Measurements from ENCODE around the gene PAPPA. TPM values are rescaled to one million over a fixed set of nuclear protein-coding genes. Genes with fewer than 3 reads are reported as not detected.

PAPPA gene
- total RNA-seq, 8 experiments from 2014 or later, result 1.5 to 26.5 (median 9.5) TPM

DNA sequence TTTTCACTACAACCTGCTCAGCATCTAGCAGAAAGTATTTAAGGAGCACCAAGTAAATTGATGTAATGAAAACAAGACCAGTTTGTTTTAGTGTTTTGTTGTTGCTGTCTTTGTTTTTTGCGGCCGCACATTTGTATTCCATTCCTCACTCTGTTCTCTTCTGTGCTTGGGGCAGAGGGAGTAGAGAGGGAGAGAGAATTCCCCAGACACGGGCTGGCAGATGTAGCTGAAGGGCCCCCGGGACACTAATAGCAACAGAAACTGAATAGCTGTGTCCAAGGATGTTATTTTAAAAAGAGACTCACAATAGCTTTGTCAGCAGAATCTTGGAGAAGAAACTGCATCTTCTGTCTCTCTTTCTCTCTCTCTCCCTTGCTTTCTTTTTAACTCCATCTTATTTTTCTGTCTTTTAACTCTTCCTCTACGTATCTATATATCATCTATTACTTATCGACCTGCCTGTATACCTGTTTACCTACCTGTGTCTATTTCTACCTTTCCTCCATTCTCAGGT is 145.3 kb downstream of the PAPPA start:
- 29 to 80% (median 52%) methylated on average over 1 to 6 of the region's 6 CpGs for WGBS, 10 experiments
- Histone ChIP-seq H3K4me1 (replicated peaks in 1 of 2) (peaks cover 29 to 31% of the 10 kb centered on the region in 2 donors), H3K4me3 (no peak overlapping the region), H3K27ac (no peak overlapping the region)
- in situ Hi-C loops (cut with MboI; ENCODE audit: low pct_unique_long_range_greater_than_20kb in 2 of 9, low sequenced_read_pairs in 9 of 9, unreplicated experiment in 9 of 9), result loop anchor here in 1 of 9 experiments (25.0 kb wide), 1 partner anchor 112 kb away; no protein-coding TSS in a partner anchor
- ATAC-seq (replicated peaks in 6 of 8), result peak in 5 of 8 experiments; percentile 51 to 92 (median 61)

DNA sequence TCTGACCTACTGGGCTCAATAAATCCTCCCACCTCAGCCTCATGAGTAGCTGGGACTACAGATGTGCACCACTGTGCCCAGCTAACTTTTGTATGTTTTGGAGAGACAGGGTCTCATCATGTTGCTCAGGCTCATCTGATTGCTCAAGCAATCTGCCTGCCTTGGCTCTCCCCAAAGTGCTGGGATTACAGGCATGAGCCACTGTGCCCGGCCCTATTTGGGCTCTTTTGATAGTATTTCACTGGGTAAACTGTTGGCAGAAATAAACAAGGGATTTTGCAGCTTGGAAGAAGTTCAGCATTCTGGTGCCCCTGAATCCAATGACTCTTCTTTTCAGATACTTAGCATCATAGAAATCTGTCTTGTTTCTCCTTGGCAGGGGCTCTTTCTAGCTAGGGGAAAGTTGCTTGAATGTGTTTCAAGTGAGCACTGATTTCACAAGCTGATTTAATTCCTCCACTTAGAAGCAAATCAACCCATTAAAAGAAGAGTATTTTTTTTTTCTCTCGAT is 146.8 kb downstream of the PAPPA start:
- in situ Hi-C loops (cut with MboI; ENCODE audit: low pct_unique_long_range_greater_than_20kb in 2 of 9, low sequenced_read_pairs in 9 of 9, unreplicated experiment in 9 of 9), result no loop called here
- Histone ChIP-seq H3K27ac (no peak overlapping the region), H3K4me3 (no peak overlapping the region), H3K4me1 (replicated peaks in 1 of 2) (peaks cover 44 to 46% of the 10 kb centered on the region in 2 donors)
- no peak for ATAC-seq (replicated peaks in 6 of 8)
- WGBS, 10 experiments, result 0 to 100% (median 86%) methylated on average over 1 to 2 of the region's 2 CpGs; no CpG with 5 or more reads in 3 of the 10 experiments

DNA sequence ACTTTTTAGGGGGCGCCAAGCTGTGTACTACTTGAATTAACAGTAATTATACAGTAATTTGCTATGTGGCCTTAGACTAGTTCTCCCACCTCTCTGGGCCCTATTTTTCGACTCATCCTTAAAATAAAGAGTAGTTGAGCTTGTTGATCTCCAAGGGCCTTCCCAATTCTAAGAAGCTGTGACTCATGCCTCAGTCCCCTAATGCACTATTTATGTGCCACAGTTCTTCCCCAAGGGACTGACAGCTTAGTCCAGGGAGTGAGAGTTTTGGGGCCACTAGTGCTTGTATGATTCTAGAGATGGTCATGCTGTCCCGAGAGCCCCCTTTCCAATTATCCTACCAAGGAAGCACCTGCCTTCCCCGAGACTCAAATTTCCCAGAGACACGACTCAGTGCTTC is 149.7 kb downstream of the PAPPA start:
- in situ Hi-C loops (cut with MboI; ENCODE audit: low pct_unique_long_range_greater_than_20kb in 2 of 9, low sequenced_read_pairs in 9 of 9, unreplicated experiment in 9 of 9), result no loop called here
- 80 to 100% (median 100%) methylated on average over 1 to 4 of the region's 5 CpGs; no CpG with 5 or more reads in 3 of the 10 experiments for WGBS, 10 experiments
- no peak for ATAC-seq (replicated peaks in 6 of 8)
- H3K4me1 ChIP-seq (replicated peaks in 1 of 2), result peaks cover 46 to 47% of the 10 kb centered on the region in 2 donors
- H3K4me3 ChIP-seq, result no peak overlapping the region
- no peak overlapping the region for H3K27ac ChIP-seq

DNA sequence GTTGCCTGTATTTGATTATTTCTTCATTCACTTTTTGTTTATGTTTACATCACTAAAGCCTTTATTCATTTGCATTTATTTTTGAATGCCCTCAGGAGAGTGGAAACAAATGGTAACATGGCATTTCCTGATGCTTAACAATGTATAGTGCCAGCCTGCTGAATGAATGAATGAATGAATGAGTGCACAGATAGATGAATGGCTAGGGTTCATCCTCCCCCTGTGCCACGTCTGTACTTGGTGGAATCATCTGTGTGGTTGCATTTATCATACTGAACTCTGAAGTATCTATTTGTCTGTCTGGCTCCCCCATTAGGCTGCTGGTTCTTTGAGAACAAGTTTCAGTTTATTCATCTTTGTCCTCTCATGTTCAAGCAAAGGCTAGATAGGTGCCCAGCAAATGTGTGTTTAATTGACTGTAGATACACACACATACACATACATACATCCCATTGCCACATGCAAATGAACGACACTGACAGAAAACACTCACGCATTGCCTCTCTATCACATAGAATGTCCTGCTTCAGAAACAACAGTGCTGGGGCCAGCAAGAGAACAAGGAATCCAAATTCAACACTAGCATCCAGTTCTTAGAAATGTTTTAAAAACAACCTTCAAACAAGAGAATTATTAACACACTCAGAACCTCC is 150.4 kb downstream of the PAPPA start:
- no peak overlapping the region for H3K27ac ChIP-seq
- ATAC-seq (replicated peaks in 6 of 8), result peak in 5 of 8 experiments; percentile 37 to 70 (median 65)
- 0 to 80% (median 20%) methylated on average over 1 to 2 of the region's 3 CpGs; no CpG with 5 or more reads in 2 of the 10 experiments for WGBS, 10 experiments
- in situ Hi-C loops (cut with MboI; ENCODE audit: low pct_unique_long_range_greater_than_20kb in 2 of 9, low sequenced_read_pairs in 9 of 9, unreplicated experiment in 9 of 9), result no loop called here
- no peak overlapping the region for H3K4me3 ChIP-seq
- peaks cover 42% of the 10 kb centered on the region in 2 donors for H3K4me1 ChIP-seq (replicated peaks in 1 of 2)

DNA sequence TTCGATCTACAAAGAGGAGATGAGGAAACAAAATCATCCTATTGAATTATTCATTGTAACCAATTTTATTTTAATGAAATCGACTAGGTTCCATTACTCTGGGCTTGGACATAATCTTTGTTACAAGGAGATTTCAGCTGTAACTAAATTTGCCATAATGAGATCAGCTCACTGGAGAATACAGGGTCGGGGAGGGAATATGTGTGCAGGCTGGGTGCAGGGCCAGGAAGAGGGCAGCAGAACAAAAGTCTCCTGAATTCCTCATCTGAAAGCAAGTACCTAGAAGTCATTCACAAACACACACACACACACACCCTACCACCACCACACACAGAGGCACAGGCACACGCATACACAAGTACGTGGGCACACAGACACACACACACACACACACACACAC is 151.2 kb downstream of the PAPPA start:
- 27 to 86% (median 49%) methylated on average over 1 to 4 of the region's 5 CpGs; no CpG with 5 or more reads in 1 of the 10 experiments for WGBS, 10 experiments
- Histone ChIP-seq H3K4me1 (replicated peaks in 1 of 2) (peaks cover 35 to 39% of the 10 kb centered on the region in 2 donors), H3K4me3 (no peak overlapping the region), H3K27ac (peak overlapping the region; percentile 10 to 31)
- in situ Hi-C loops (cut with MboI; ENCODE audit: low pct_unique_long_range_greater_than_20kb in 2 of 9, low sequenced_read_pairs in 9 of 9, unreplicated experiment in 9 of 9), result no loop called here
- peak in 5 of 8 experiments; percentile 72 to 82 (median 78) for ATAC-seq (replicated peaks in 6 of 8)

DNA sequence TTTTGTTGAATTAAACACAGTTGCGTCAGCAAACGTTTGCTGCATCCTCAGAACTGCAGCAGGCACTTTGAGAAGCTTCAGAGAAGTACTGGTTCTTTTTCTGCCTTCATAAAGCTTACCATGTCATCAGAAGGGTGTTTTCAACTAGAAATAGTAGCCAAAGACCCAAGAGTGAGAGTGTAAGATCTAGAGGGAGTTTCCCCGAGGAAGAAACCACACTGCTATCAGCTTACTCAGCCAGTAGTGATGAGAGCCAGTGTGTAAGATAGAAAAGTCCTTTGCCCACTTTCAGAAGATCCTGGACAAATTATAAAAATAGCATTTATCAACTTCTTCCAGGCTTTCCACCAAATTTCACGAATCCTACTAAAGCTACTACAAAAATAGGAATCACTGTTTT is 154.5 kb downstream of the PAPPA start:
- WGBS, 10 experiments, result 32 to 100% (median 80%) methylated on average over 1 to 4 of the region's 4 CpGs; no CpG with 5 or more reads in 1 of the 10 experiments
- ATAC-seq (replicated peaks in 6 of 8), result no peak
- Histone ChIP-seq H3K27ac (no peak overlapping the region), H3K4me1 (replicated peaks in 1 of 2) (peaks cover 24% of the 10 kb centered on the region in 2 donors), H3K4me3 (no peak overlapping the region)
- in situ Hi-C loops (cut with MboI; ENCODE audit: low pct_unique_long_range_greater_than_20kb in 2 of 9, low sequenced_read_pairs in 9 of 9, unreplicated experiment in 9 of 9), result no loop called here

DNA sequence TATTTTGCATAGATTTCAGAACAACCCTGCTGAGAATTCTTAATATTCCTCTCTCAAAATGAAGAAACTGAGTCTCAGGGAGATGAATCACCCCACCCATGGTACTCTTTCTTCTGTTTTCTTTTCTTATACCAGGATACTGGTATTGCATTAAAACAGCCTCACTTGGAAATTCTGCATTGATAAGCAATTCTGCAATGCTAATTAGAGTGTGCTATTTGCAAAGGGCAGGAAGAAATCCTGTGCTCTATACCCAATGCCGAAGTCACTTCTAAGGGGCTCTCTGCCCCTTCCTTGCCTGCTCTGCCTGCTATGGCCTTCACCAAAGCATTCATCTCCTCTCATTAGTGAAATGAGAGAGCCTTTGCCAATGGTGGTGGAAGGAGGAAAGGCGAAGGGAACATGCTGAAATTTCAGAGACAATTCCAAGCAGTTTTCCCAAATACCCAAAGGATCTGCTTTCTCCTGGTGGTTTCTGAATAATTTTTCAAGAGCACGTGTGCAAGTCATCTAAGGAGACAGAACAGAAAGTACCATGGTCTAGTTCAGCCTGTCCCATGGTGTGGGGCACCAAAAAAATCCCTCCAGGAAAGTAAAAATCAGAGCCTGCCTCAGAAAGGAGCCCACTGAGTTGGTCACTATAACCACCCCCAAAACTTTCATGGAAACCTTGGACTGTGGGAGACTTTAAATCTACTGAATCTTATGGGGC is 156.5 kb downstream of the PAPPA start:
- in situ Hi-C loops (cut with MboI; ENCODE audit: low pct_unique_long_range_greater_than_20kb in 2 of 9, low sequenced_read_pairs in 9 of 9, unreplicated experiment in 9 of 9), result no loop called here

DNA sequence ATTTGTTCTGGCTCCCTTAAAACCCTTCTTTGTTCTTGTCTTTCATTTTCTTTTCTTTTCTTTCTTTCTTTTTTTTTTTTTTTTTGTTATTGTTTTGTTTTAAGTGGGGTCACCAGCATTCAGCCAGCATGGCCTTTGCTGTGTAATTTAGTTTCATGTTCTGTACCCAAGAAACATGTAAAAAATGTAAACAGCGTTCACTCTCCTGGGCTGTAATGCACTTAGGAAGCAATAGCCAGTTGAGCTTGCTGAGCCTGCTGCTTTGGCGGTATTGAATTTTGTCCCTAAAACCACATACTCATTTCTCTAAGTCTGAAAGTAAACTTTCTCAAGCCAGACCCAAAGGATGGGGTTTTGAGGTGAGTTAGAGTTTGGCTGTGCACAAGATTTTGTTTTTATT is 158.6 kb downstream of the PAPPA start:
- WGBS, 10 experiments, result 69 to 100% (median 97%) methylated on average over 1 to 2 of the region's 2 CpGs; no CpG with 5 or more reads in 1 of the 10 experiments
- Histone ChIP-seq H3K4me1 (replicated peaks in 1 of 2) (no peaks in the 10 kb centered on the region), H3K4me3 (no peak overlapping the region), H3K27ac (no peak overlapping the region)
- in situ Hi-C loops (cut with MboI; ENCODE audit: low pct_unique_long_range_greater_than_20kb in 2 of 9, low sequenced_read_pairs in 9 of 9, unreplicated experiment in 9 of 9), result no loop called here
- ATAC-seq (replicated peaks in 6 of 8), result no peak

More for the DNA sequence above, 156.5 kb downstream of the PAPPA start:
- WGBS, 10 experiments, result 50 to 90% (median 75%) methylated on average over 1 to 3 of the region's 3 CpGs; no CpG with 5 or more reads in 1 of the 10 experiments
- Histone ChIP-seq H3K4me1 (replicated peaks in 1 of 2) (peaks cover 4 to 6% of the 10 kb centered on the region in 2 donors), H3K27ac (no peak overlapping the region), H3K4me3 (no peak overlapping the region)
- ATAC-seq (replicated peaks in 6 of 8), result peak in 2 of 8 experiments; percentile 65 to 68

DNA sequence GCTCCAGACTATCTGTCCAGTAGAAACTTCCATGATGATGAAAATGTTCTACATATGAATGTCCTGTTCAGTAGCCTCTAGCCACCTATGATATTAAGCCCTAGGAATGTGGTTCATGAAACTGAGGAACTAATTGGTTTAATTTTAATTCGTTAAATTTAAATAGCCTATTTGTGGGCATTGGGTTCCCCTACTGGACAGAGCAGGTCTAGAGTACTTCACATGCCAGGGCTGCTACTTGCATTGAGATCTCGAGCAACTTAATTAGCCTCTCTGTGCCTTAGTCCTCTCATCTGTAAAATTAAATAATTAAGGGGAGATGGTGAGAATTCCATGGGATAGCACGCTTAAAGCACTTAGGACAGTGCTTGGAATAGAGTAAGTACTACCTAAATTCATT is 160.0 kb downstream of the PAPPA start:
- H3K4me1 ChIP-seq (replicated peaks in 1 of 2), result peaks cover 3 to 4% of the 10 kb centered on the region in 2 donors
- in situ Hi-C loops (cut with MboI; ENCODE audit: low pct_unique_long_range_greater_than_20kb in 2 of 9, low sequenced_read_pairs in 9 of 9, unreplicated experiment in 9 of 9), result no loop called here

DNA sequence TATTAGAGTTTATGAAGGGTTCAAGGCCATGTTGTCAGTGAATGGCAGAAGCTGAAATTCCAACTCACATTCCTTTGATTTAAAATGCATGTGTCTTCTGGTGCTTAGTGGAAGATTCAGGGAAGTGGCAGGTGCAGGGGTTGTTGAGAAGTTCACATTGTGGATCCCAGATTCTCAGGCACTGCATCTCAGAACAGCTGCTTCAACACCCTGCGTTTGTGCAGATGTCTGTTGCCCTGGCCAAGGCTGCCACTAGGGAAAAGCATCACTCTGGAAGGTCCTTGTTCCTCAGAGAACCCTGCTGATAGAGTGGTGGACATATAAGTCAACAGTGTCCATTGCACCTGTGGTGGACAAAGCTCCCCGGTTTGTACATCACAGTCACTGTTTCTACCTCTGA is 162.7 kb downstream of the PAPPA start:
- H3K27ac ChIP-seq, result no peak overlapping the region
- 90 to 100% (median 100%) methylated on average over 1 to 2 of the region's 2 CpGs; no CpG with 5 or more reads in 7 of the 10 experiments for WGBS, 10 experiments
- H3K4me1 ChIP-seq (replicated peaks in 1 of 2), result peaks cover 24 to 25% of the 10 kb centered on the region in 2 donors
- ATAC-seq (replicated peaks in 6 of 8), result no peak
- H3K4me3 ChIP-seq, result no peak overlapping the region
- in situ Hi-C loops (cut with MboI; ENCODE audit: low pct_unique_long_range_greater_than_20kb in 2 of 9, low sequenced_read_pairs in 9 of 9, unreplicated experiment in 9 of 9), result no loop called here

More for the DNA sequence above, 160.0 kb downstream of the PAPPA start:
- no peak overlapping the region for H3K4me3 ChIP-seq
- H3K27ac ChIP-seq, result no peak overlapping the region
- WGBS, 10 experiments, result 40 to 100% (median 96%) methylated on average over 1 to 3 of the region's 3 CpGs
- peak in 1 of 8 experiments; percentile 16 for ATAC-seq (replicated peaks in 6 of 8)

DNA sequence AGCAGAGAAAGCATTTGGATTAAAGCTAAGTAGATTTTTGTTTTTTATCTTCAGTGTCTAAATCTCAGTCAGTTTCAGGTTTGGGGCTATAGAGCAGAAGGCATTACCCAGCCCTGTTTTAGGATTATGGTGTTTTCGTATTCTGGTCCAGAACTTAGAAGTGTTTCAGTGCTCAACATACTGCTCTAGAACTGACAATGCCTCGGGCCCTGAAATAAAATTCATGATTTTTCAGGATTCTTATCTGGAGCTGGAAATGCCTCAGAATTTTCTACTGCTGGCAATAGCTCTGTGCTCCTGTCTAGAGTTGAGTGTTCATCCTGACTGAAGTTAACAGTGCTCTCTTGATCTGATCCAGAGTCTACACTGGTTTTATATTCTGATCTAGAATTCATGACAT is 163.9 kb downstream of the PAPPA start:
- Histone ChIP-seq H3K4me1 (replicated peaks in 1 of 2) (peaks cover 30% of the 10 kb centered on the region in 2 donors), H3K4me3 (no peak overlapping the region), H3K27ac (no peak overlapping the region)
- in situ Hi-C loops (cut with MboI; ENCODE audit: low pct_unique_long_range_greater_than_20kb in 2 of 9, low sequenced_read_pairs in 9 of 9, unreplicated experiment in 9 of 9), result no loop called here
- 50 to 100% (median 100%) methylated on average over 2 of the region's 2 CpGs; no CpG with 5 or more reads in 3 of the 10 experiments for WGBS, 10 experiments
- no peak for ATAC-seq (replicated peaks in 6 of 8)

DNA sequence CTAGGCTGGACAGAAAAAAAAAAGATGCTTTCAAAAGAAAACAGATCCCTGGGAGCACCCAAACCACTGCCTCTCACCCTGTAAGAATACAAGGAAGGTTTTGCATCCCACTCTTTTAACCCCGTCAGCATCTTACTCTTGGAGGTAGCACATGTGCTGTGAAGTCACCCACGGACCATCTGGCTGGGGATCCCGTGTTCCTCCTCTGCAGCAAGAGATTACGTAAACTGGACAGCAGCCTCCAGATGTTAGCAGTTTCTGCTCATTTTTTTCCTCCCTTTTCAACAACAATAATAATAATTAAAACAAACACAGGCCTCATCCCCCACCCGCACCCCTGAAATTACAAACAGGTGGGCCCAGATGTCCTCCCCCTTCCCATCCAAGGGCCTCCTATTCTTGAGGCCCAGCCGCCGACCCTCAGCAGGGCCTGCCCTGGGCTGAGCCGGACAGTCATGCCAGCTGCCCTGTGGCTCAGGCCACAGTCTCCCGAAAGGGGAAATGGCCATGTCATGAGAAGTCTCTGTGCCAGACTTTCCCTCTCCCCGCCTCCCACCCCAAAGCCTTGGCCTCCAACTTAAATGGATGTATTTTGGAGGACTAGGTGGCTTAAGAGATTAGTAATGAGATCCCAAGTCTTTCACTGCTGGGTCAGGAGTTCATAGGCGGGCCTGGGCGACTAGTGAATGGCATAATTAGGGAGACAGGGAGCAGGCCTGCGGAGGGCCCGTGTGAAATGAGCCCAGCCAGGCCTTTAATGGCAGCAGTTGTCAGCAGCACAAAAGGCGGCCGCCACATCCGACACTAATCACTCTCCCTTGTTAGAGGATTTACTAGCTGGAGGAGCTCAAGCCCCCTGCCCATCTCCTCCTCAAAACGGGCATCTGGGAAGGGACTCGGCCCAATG is 165.1 kb downstream of the PAPPA start:
- in situ Hi-C loops (cut with MboI; ENCODE audit: low pct_unique_long_range_greater_than_20kb in 2 of 9, low sequenced_read_pairs in 9 of 9, unreplicated experiment in 9 of 9), result no loop called here
- ATAC-seq (replicated peaks in 6 of 8), result peak in 7 of 8 experiments; percentile 68 to 83 (median 77)
- Histone ChIP-seq H3K4me1 (replicated peaks in 1 of 2) (peaks cover 42% of the 10 kb centered on the region in 2 donors), H3K4me3 (no peak overlapping the region), H3K27ac (peak overlapping the region; percentile 39 to 53)
- WGBS, 10 experiments, result 10 to 100% (median 43%) methylated on average over 1 to 5 of the region's 19 CpGs; no CpG with 5 or more reads in 2 of the 10 experiments
